ENCODE measurements around the gene SUGCT.

DNA sequence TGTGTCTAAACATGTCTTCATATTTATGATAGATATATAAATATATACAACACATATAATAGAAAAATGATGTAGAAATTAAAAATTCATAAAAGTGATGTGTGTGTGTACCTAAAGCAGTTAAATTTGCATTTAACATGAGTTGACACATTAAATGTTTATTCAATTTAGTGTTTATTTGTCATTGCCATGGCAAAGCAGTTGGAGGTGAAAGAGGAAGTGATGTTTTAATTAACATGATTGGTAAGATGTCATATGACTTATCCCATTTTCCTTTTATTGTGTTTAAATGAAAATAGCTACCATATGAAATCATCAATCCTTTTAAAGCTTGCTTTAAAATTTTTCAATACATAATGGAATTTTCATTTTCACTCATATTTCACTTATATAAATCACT, 452.6 kb downstream of the SUGCT start:
- TF ChIP-seq POLR2A (IDR thresholded peaks at IDR 0.05): no peak
- no peak for TF ChIP-seq POLR2AphosphoS5 (IDR thresholded peaks at IDR 0.05)
